GM18873 (cell line): ENCODE data around the gene HLA-A.

ENCODE experiments used
- ATAC-seq: cut with Tn5 transposase; IDR thresholded peaks from one replicate; pipeline ENCODE4 v1.9.1; 2021; ENCODE audit warnings: mild to moderate bottlenecking, moderate library complexity, moderate number of reproducible peaks; ENCODE audit not compliant: unreplicated experiment, low FRiP score

HLA-A gene

GRCh38 chr6:29984232-29984631 lies 41.9 kb downstream of the HLA-A start:
- no peak for ATAC-seq

- no peak for ATAC-seq
These were observed 42.7 kb downstream of the HLA-A start for GRCh38 chr6:29984992-29985391.

- no peak for ATAC-seq
These were observed 43.9 kb downstream of the HLA-A start for GRCh38 chr6:29986179-29986781.

- ATAC-seq: no peak
These were observed 46.9 kb downstream of the HLA-A start for GRCh38 chr6:29989211-29989610.

GRCh38 chr6:29990931-29991330 lies 48.6 kb downstream of the HLA-A start:
- ATAC-seq: no peak

- no peak for ATAC-seq
These were observed 50.5 kb downstream of the HLA-A start for GRCh38 chr6:29992807-29993206.

GRCh38 chr6:29994826-29995225 lies 52.5 kb downstream of the HLA-A start:
- no peak for ATAC-seq

- ATAC-seq: no peak
These were observed 53.0 kb downstream of the HLA-A start for GRCh38 chr6:29995340-29995777.
